Measurements from ENCODE around the gene MINDY4. TPM values are rescaled to one million over a fixed set of nuclear protein-coding genes. Genes with fewer than 3 reads are reported as not detected.
A peak's percentile ranks its signal among the peaks of the same experiment; 100 is the strongest.

Gene MINDY4
- polyA plus RNA-seq, 1 donor: 12.2 TPM

- DNase-seq: no peak
These were observed 106.0 kb downstream of the MINDY4 start for GRCh38 chr7:30877015-30877769.

- DNase-seq: no peak
These were observed 106.8 kb downstream of the MINDY4 start for GRCh38 chr7:30877993-30878392.

- DNase-seq: no peak
These were observed 108.2 kb downstream of the MINDY4 start for GRCh38 chr7:30879139-30880124.

GRCh38 chr7:30880125-30880720 is 109.0 kb downstream of the MINDY4 start:
- no peak for DNase-seq

GRCh38 chr7:30880941-30881340 is 109.7 kb downstream of the MINDY4 start:
- no peak for DNase-seq

- DNase-seq: no peak
These were observed 110.2 kb downstream of the MINDY4 start for GRCh38 chr7:30881448-30881847.

GRCh38 chr7:30884881-30885280 is 113.7 kb downstream of the MINDY4 start:
- DNase-seq: no peak

GRCh38 chr7:30886608-30887011 is 115.4 kb downstream of the MINDY4 start:
- no peak for DNase-seq

GRCh38 chr7:30887464-30887872 is 116.3 kb downstream of the MINDY4 start:
- DNase-seq: no peak

- no peak for DNase-seq
These were observed 117.5 kb downstream of the MINDY4 start for GRCh38 chr7:30888747-30889146.

GRCh38 chr7:30890226-30890625 is 119.0 kb downstream of the MINDY4 start:
- DNase-seq: no peak

- peak; percentile 81 for DNase-seq
These were observed 122.1 kb downstream of the MINDY4 start for GRCh38 chr7:30893357-30893756.

- DNase-seq: no peak
These were observed 122.8 kb downstream of the MINDY4 start for GRCh38 chr7:30894009-30894408.

- no peak for DNase-seq
These were observed 123.8 kb downstream of the MINDY4 start for GRCh38 chr7:30894866-30895605.

- DNase-seq: no peak
These were observed 124.8 kb downstream of the MINDY4 start for GRCh38 chr7:30896036-30896435.

- no peak for DNase-seq
These were observed 125.8 kb downstream of the MINDY4 start for GRCh38 chr7:30896783-30897637.

GRCh38 chr7:30897770-30898169 is 126.6 kb downstream of the MINDY4 start:
- no peak for DNase-seq

GRCh38 chr7:30898411-30898810 is 127.2 kb downstream of the MINDY4 start:
- DNase-seq: no peak

- DNase-seq: no peak
These were observed 127.8 kb downstream of the MINDY4 start for GRCh38 chr7:30899066-30899465.

GRCh38 chr7:30899630-30900029 is 128.4 kb downstream of the MINDY4 start:
- DNase-seq: no peak

- no peak for DNase-seq
These were observed 128.8 kb downstream of the MINDY4 start for GRCh38 chr7:30900053-30900452.

Measured in left kidney (tissue), 2 donors.